Left lung (tissue), 10 donors: ENCODE measurements around the gene ATXN7. TPM values are rescaled to one million over a fixed set of nuclear protein-coding genes. Genes with fewer than 3 reads are reported as not detected.

Source experiments
- ATAC-seq: fragments of 200-7000 bp; cut with Tn5 transposase; one replicate; pipeline ENCODE4 v1.9.1; 2020; ENCODE audit warnings: moderate library complexity
- DNase-seq, 4 donors: peaks; one replicate each; pipeline ENCODE4 v3.0.0-alpha.2; 2013 to 2020
- H3K27ac ChIP-seq, 2 donors: fragments of 200-600 bp; sonication (generic) in 1 of 2; one replicate each; pipeline versions ENCODE4 v1.5.0 to v1.8.0; 2020 to 2021
- H3K27me3 ChIP-seq, 2 donors: fragments of 200-600 bp; sonication (generic) in 1 of 2; one replicate each; pipeline versions ENCODE4 v1.5.0 to v1.8.0; 2020 to 2021
- H3K36me3 ChIP-seq, 2 donors: fragments of 200-600 bp; sonication (generic) in 1 of 2; one replicate each; pipeline versions ENCODE4 v1.5.0 to v1.8.0; 2020 to 2021
- H3K4me1 ChIP-seq, 2 donors: fragments of 200-600 bp; one replicate each; pipeline ENCODE4 v1.8.0; 2021
- H3K4me3 ChIP-seq, 2 donors: fragments of 200-600 bp; sonication (generic) in 1 of 2; one replicate each; pipeline versions ENCODE4 v1.5.0 to v1.8.0; 2020 to 2021; ENCODE audit warnings: mild to moderate bottlenecking in 1 of 2
- H3K9me3 ChIP-seq, 2 donors: fragments of 200-600 bp; sonication (generic) in 1 of 2; one replicate each; pipeline versions ENCODE4 v1.5.0 to v1.8.0; 2020 to 2021
- intact Hi-C, 2 donors: fragments of 100-400 bp; cut with DNase I; formaldehyde crosslinking; loops; one replicate each; pipeline versions ENCODE4 v1.11.2 to v1.14.2; 2022
- polyA plus RNA-seq, 6 donors: library from polyadenylated mRNA; unstranded; fragments of 120-200 nt; gene quantifications; one replicate each; pipeline ENCODE4 v1.2.1, GENCODE V29; 2013; ENCODE audit not compliant: insufficient read length in 6 of 6
- total RNA-seq, 2 donors: library from RNA; stranded (reverse); fragmentation: NEBNext Ultra II Directional; extraction: Animal tissue kit (Norgen Biotek cat#: 25700); gene quantifications; one replicate each; pipeline ENCODE4 v1.2.1, GENCODE V29; 2021
- TF ChIP-seq, protein P1 (sequence below), 2 donors: fragments of 200-600 bp; sonication (generic) in 1 of 2; IDR thresholded peaks; one replicate each; pipeline versions ENCODE4 v1.5.0 to v1.8.0; 2021; ENCODE audit warnings: antibody characterized with exemption in 2 of 2
- donor health status: DM: no; HTN: yes; CAD: no.
- donor health status: DM: no; HTN: no; CAD: no.

ATXN7 gene
- total and polyA plus RNA-seq, 8 donors = 23.4 to 32.5 (median 26.0) TPM

DNA sequence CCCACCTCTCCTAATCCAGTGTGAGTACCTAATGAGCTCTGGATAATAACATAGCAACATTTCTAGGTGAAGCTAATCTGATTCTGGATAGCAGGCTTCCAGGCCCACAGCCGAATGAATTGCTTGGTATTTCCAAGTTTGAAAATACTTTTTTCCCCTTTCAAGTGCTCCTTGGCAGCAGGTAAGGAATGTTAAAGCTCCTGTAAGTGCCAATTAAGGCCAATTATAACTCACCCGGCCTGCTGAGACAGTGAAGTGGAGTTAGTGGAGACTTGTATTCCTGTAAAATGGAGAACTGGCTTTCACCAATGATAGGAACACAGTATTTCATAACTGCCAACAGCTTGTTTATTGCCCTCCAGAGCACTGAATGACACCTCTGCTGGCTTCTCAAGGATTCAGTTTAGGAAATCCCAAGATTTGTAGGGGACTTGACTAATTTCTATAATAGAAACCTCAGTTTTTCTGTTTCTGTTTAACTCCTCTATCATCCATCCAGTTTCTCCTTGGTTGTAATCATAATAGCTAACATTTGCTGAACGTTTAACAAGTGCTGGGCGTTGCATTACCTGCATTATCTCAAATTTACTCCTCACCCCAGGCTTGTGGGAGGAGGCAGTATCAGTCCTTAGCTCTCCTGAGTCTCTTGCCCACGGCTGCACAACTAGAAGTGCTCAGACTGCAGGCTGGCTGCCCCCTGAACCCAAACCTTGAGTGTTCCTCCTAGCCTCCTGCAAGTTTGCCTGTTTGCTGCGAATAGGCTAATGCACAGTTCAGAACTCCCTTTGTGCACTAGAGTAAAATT, 101.2 kb downstream of the ATXN7 start:
- H3K4me1 ChIP-seq = peaks cover 20 to 91% of the 10 kb centered on the region in 2 donors
- H3K4me3 ChIP-seq = no peak overlapping the region
- DNase-seq (peak in 1 of 4 donors; percentile 65), ATAC-seq (peak; percentile 62)
- H3K9me3 ChIP-seq = no peaks in the 10 kb centered on the region
- intact Hi-C loops = no loop called here
- H3K27ac ChIP-seq = peak overlapping the region; percentile 58 to 60
- H3K27me3 ChIP-seq = no peaks in the 10 kb centered on the region
- H3K36me3 ChIP-seq = no peaks in the 10 kb centered on the region
- TF ChIP-seq, protein P1, sequence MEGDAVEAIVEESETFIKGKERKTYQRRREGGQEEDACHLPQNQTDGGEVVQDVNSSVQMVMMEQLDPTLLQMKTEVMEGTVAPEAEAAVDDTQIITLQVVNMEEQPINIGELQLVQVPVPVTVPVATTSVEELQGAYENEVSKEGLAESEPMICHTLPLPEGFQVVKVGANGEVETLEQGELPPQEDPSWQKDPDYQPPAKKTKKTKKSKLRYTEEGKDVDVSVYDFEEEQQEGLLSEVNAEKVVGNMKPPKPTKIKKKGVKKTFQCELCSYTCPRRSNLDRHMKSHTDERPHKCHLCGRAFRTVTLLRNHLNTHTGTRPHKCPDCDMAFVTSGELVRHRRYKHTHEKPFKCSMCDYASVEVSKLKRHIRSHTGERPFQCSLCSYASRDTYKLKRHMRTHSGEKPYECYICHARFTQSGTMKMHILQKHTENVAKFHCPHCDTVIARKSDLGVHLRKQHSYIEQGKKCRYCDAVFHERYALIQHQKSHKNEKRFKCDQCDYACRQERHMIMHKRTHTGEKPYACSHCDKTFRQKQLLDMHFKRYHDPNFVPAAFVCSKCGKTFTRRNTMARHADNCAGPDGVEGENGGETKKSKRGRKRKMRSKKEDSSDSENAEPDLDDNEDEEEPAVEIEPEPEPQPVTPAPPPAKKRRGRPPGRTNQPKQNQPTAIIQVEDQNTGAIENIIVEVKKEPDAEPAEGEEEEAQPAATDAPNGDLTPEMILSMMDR (IDR thresholded peaks at IDR 0.05) = no peak

DNA sequence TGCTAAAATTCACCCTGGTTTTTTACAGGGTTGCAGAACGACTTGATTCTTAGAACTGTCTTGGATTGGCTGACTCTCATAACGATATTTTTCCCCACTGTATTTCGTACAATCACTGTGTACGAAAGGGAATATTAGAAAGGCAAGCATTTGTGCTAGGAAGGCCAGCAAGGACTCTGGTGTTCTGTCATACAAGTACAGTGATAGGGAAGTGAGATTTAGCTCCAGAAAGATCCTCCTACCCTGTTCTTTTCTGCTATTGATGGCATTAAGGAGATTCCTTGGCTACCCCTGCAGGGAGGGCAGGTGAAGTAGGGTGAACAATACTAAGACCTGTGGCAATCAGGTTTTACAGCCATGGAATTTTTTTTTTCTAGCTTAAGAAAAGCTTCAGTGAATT, 102.3 kb downstream of the ATXN7 start:
- no peaks in the 10 kb centered on the region for H3K36me3 ChIP-seq
- ATAC-seq (no peak), DNase-seq (no peak)
- H3K27ac ChIP-seq = peak overlapping the region; percentile 58 to 81
- TF ChIP-seq, protein P1 (IDR thresholded peaks at IDR 0.05) = no peak
- peaks cover 20 to 91% of the 10 kb centered on the region in 2 donors for H3K4me1 ChIP-seq
- intact Hi-C loops = no loop called here
- H3K27me3 ChIP-seq = no peaks in the 10 kb centered on the region
- H3K4me3 ChIP-seq = no peak overlapping the region
- no peaks in the 10 kb centered on the region for H3K9me3 ChIP-seq

DNA sequence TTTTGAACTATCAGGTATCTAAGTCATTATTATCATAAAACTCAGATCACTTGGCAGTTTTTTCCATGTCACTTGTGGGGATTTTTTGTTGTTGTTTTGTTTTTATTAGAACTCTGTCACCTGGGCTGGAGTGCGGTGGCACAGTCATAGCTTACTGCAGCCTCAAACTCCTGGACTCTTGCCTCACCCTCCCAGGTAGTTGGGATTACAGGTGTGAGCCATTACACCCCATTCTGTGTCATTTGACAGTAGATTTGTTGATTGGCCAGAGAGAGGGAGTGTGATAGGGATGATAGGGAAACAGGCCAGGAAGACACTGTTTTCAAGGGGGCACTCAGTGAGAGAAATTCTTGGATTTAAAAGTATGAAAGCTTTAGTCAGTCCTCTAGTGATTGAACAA, 103.2 kb downstream of the ATXN7 start:
- intact Hi-C loops = no loop called here
- Histone ChIP-seq H3K4me1 (peaks cover 24 to 91% of the 10 kb centered on the region in 2 donors), H3K27ac (peak overlapping the region; percentile 77 to 81), H3K4me3 (no peak overlapping the region), H3K9me3 (no peaks in the 10 kb centered on the region), H3K36me3 (no peaks in the 10 kb centered on the region), H3K27me3 (no peaks in the 10 kb centered on the region)
- TF ChIP-seq, protein P1 (IDR thresholded peaks at IDR 0.05) = no peak
- DNase-seq (no peak), ATAC-seq (no peak)

- Histone ChIP-seq H3K4me1 (peaks cover 27 to 91% of the 10 kb centered on the region in 2 donors), H3K9me3 (no peaks in the 10 kb centered on the region), H3K27ac (peak overlapping the region; percentile 77 to 81), H3K36me3 (no peaks in the 10 kb centered on the region), H3K4me3 (peak overlapping the region in 1 of 2 donors; percentile 22), H3K27me3 (no peaks in the 10 kb centered on the region)
- intact Hi-C loops = no loop called here
- DNase-seq (peak in 2 of 4 donors; percentile 45 to 72), ATAC-seq (peak; percentile 61)
- TF ChIP-seq, protein P1 (IDR thresholded peaks at IDR 0.05) = no peak
Measured at GRCh38 chr3:63967675-63968611, 104.3 kb downstream of the ATXN7 start.
